ENCODE measurements around the gene SPACA4. TPM values are rescaled to one million over a fixed set of nuclear protein-coding genes. Genes with fewer than 3 reads are reported as not detected.

The SPACA4 gene
- total RNA-seq, 1 experiment from 2014 or later = not detected

DNA sequence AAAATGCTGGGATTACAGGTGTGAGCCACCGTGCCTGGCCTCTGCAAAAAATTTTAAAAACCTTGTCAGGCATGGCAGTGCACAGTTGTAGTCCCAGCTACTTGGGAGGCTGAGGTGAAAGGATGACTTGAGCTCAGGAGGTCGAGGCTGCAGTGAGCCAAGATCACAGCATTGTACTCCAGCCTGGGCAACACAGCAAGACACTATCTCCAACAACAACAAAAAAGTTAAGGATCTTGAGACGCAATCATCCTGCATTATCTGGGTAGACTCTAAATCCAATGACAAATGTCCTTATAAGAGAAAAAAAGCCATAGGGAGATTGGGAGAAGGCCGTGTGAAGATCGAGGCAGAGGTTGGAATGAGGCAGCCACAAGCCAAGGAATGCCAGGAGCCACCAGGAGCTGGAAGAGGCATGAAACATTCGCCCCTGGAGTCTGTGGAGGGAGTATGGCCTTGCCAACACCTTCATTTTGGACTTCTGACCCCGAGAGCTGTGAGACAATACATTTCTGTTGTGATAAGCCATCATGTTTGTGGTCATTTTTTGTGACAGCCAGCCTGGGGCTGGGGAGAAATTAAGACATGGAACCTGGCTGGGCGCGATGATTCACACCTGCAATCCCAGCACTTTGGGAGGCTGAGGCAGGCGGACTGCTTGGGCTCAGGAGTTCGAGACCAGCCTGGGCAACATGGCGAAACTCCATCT lies 44.6 kb downstream of the SPACA4 start:
- TF ChIP-seq TCF7L2 (IDR thresholded peaks at IDR 0.05; ENCODE audit: low read depth, low read length) = no peak
- TF ChIP-seq, protein P1, sequence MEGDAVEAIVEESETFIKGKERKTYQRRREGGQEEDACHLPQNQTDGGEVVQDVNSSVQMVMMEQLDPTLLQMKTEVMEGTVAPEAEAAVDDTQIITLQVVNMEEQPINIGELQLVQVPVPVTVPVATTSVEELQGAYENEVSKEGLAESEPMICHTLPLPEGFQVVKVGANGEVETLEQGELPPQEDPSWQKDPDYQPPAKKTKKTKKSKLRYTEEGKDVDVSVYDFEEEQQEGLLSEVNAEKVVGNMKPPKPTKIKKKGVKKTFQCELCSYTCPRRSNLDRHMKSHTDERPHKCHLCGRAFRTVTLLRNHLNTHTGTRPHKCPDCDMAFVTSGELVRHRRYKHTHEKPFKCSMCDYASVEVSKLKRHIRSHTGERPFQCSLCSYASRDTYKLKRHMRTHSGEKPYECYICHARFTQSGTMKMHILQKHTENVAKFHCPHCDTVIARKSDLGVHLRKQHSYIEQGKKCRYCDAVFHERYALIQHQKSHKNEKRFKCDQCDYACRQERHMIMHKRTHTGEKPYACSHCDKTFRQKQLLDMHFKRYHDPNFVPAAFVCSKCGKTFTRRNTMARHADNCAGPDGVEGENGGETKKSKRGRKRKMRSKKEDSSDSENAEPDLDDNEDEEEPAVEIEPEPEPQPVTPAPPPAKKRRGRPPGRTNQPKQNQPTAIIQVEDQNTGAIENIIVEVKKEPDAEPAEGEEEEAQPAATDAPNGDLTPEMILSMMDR (IDR thresholded peaks at IDR 0.05) = no peak
- no peak for TF ChIP-seq REST (IDR thresholded peaks at IDR 0.05; ENCODE audit: insufficient read depth in 1 of 2, low read depth in 2 of 2, low read length in 1 of 2)
- no peak for TF ChIP-seq SIN3A (IDR thresholded peaks at IDR 0.05; ENCODE audit: borderline replicate concordance, insufficient read depth, low read depth, low read length)
- no peak for TF ChIP-seq POLR2AphosphoS5 (IDR thresholded peaks at IDR 0.05; ENCODE audit: low read depth, low read length)
- POLR2A ChIA-PET = interaction anchor here (0.6 kb wide), 1 partner anchor 120 kb away, joined by 5 read pairs; no protein-coding TSS in a partner anchor
- H3K4me1 ChIP-seq (ENCODE audit: control insufficient read depth, insufficient read depth, low read length) = peaks cover 2% of the 10 kb centered on the region; the same call in 1 of the 2 replicates
- intact Hi-C loops (cut with micrococcal nuclease; ENCODE audit: unreplicated experiment) (no loop called here), in situ Hi-C loops (cut with HindIII; ENCODE audit: low pct_unique_long_range_greater_than_20kb, low sequenced_read_pairs) (no loop called here)
- no peaks in the 10 kb centered on the region for H3K36me3 ChIP-seq (ENCODE audit: control insufficient read depth, insufficient read depth, low read length)
- no peak for ATAC-seq
- no peaks in the 10 kb centered on the region for H3K27me3 ChIP-seq (ENCODE audit: control insufficient read depth, insufficient read depth, low read length)
- no peak overlapping the region for H3K4me3 ChIP-seq (ENCODE audit: low read depth in 2 of 2, low read length in 2 of 2)
- no peaks in the 10 kb centered on the region for H3K9me3 ChIP-seq (ENCODE audit: control insufficient read depth, insufficient read depth, low read depth, low read length)
- no peak overlapping the region for H3K27ac ChIP-seq (ENCODE audit: low read length)
- DNase-seq (ENCODE audit: low read depth, low spot score) = no peak
- BruUV-seq (replicated peaks) = no TSS peak
- CTCF ChIA-PET = no interaction called here

- DNase-seq (ENCODE audit: low read depth, low spot score) (no peak), ATAC-seq (no peak)
- no peaks in the 10 kb centered on the region for H3K36me3 ChIP-seq (ENCODE audit: control insufficient read depth, insufficient read depth, low read length)
- no TSS peak for BruUV-seq (replicated peaks)
- no peaks in the 10 kb centered on the region for H3K27me3 ChIP-seq (ENCODE audit: control insufficient read depth, insufficient read depth, low read length)
- H3K9me3 ChIP-seq (ENCODE audit: control insufficient read depth, insufficient read depth, low read depth, low read length) = no peaks in the 10 kb centered on the region
- CTCF ChIA-PET = no interaction called here
- H3K4me1 ChIP-seq (ENCODE audit: control insufficient read depth, insufficient read depth, low read length) = peaks cover 2% of the 10 kb centered on the region; the same call in 1 of the 2 replicates
- no peak overlapping the region for H3K4me3 ChIP-seq (ENCODE audit: low read depth in 2 of 2, low read length in 2 of 2)
- TF ChIP-seq REST (IDR thresholded peaks at IDR 0.05; ENCODE audit: insufficient read depth in 1 of 2, low read depth in 2 of 2, low read length in 1 of 2) = no peak
- no peak for TF ChIP-seq POLR2AphosphoS5 (IDR thresholded peaks at IDR 0.05; ENCODE audit: low read depth, low read length)
- TF ChIP-seq TCF7L2 (IDR thresholded peaks at IDR 0.05; ENCODE audit: low read depth, low read length) = no peak
- TF ChIP-seq, protein P1 (IDR thresholded peaks at IDR 0.05) = no peak
- no peak for TF ChIP-seq SIN3A (IDR thresholded peaks at IDR 0.05; ENCODE audit: borderline replicate concordance, insufficient read depth, low read depth, low read length)
- POLR2A ChIA-PET = interaction anchor here (0.6 kb wide), 1 partner anchor 120 kb away, joined by 5 read pairs; no protein-coding TSS in a partner anchor
- no peak overlapping the region for H3K27ac ChIP-seq (ENCODE audit: low read length)
- in situ Hi-C loops (cut with HindIII; ENCODE audit: low pct_unique_long_range_greater_than_20kb, low sequenced_read_pairs) = no loop called here
- intact Hi-C loops (cut with micrococcal nuclease; ENCODE audit: unreplicated experiment) = no loop called here
Measured at GRCh38 chr19:48651683-48652048, 45.1 kb downstream of the SPACA4 start.
